ENCODE data around the gene FRMPD1. TPM values are rescaled to one million over a fixed set of nuclear protein-coding genes. Genes with fewer than 3 reads are reported as not detected.

The FRMPD1 gene
- total and polyA plus RNA-seq, 4 experiments from 2014 or later: not detected

- H3K4me1 ChIP-seq (ENCODE audit: insufficient read depth, low read length): no peaks in the 10 kb centered on the region
- no peaks in the 10 kb centered on the region for H3K36me3 Mint-ChIP-seq
- H3K9me3 ChIP-seq (ENCODE audit: control insufficient read depth in 1 of 2, low read length in 2 of 2): no peaks in the 10 kb centered on the region
- intact Hi-C loops (cut with micrococcal nuclease): no loop called here
- CTCF ChIA-PET (ENCODE audit: partially characterized antibody): no interaction called here
- H3K36me3 ChIP-seq (ENCODE audit: insufficient read depth, low read length): no peaks in the 10 kb centered on the region
- no peak for DNase-seq
- H3K4me3 Mint-ChIP-seq: no peak overlapping the region
- POLR2A ChIA-PET (ENCODE audit: partially characterized antibody): no interaction called here
- H3K4me1 Mint-ChIP-seq: no peaks in the 10 kb centered on the region
- no peaks in the 10 kb centered on the region for H3K27me3 ChIP-seq (ENCODE audit: insufficient read depth, low read length)
- peaks cover 7 to 18% of the 10 kb centered on the region in 2 donors for H3K27me3 Mint-ChIP-seq
- no peak overlapping the region for H3K27ac ChIP-seq (ENCODE audit: low read depth, low read length)
- no peaks in the 10 kb centered on the region for H3K9me3 Mint-ChIP-seq
- H3K4me3 ChIP-seq (ENCODE audit: low read length in 2 of 2): no peak overlapping the region
- no peak overlapping the region for H3K27ac Mint-ChIP-seq
These were observed 68.8 kb downstream of the FRMPD1 start for GRCh38 chr9:37719526-37719925.

- Histone ChIP-seq H3K27ac (ENCODE audit: low read depth, low read length) (no peak overlapping the region), H3K4me1 (ENCODE audit: insufficient read depth, low read length) (no peaks in the 10 kb centered on the region), H3K36me3 (ENCODE audit: insufficient read depth, low read length) (no peaks in the 10 kb centered on the region), H3K27me3 (ENCODE audit: insufficient read depth, low read length) (no peaks in the 10 kb centered on the region), H3K4me3 (ENCODE audit: low read length in 2 of 2) (no peak overlapping the region), H3K9me3 (ENCODE audit: control insufficient read depth in 1 of 2, low read length in 2 of 2) (no peaks in the 10 kb centered on the region)
- Mint-ChIP-seq H3K4me1 (no peaks in the 10 kb centered on the region), H3K36me3 (no peaks in the 10 kb centered on the region), H3K9me3 (peaks cover 0 to 2% (median 0%) of the 10 kb centered on the region in 8 donors), H3K27me3 (peaks cover 12 to 16% of the 10 kb centered on the region in 2 donors), H3K4me3 (no peak overlapping the region), H3K27ac (no peak overlapping the region)
- intact Hi-C loops (cut with micrococcal nuclease): no loop called here
- ChIA-PET CTCF (ENCODE audit: partially characterized antibody) (no interaction called here), POLR2A (ENCODE audit: partially characterized antibody) (no interaction called here)
- no peak for DNase-seq
These were observed 76.3 kb downstream of the FRMPD1 start for GRCh38 chr9:37727013-37727412.

- Histone ChIP-seq H3K36me3 (ENCODE audit: insufficient read depth, low read length) (no peaks in the 10 kb centered on the region), H3K9me3 (ENCODE audit: control insufficient read depth in 1 of 2, low read length in 2 of 2) (no peaks in the 10 kb centered on the region), H3K27me3 (ENCODE audit: insufficient read depth, low read length) (no peaks in the 10 kb centered on the region), H3K4me3 (ENCODE audit: low read length in 2 of 2) (no peak overlapping the region), H3K4me1 (ENCODE audit: insufficient read depth, low read length) (no peaks in the 10 kb centered on the region), H3K27ac (ENCODE audit: low read depth, low read length) (no peak overlapping the region)
- H3K4me1 Mint-ChIP-seq: no peaks in the 10 kb centered on the region
- CTCF ChIA-PET (ENCODE audit: partially characterized antibody): interaction anchor here (1.4 kb wide), 1 partner anchor 19 kb away, joined by 3 read pairs; no protein-coding TSS in a partner anchor
- DNase-seq: no peak
- POLR2A ChIA-PET (ENCODE audit: partially characterized antibody): no interaction called here
- H3K9me3 Mint-ChIP-seq: peaks cover 0 to 2% (median 0%) of the 10 kb centered on the region in 8 donors
- intact Hi-C loops (cut with micrococcal nuclease): no loop called here
- no peaks in the 10 kb centered on the region for H3K36me3 Mint-ChIP-seq
- H3K4me3 Mint-ChIP-seq: no peak overlapping the region
- H3K27me3 Mint-ChIP-seq: peaks cover 12 to 14% of the 10 kb centered on the region in 2 donors
- no peak overlapping the region for H3K27ac Mint-ChIP-seq
These were observed 78.7 kb downstream of the FRMPD1 start for GRCh38 chr9:37729499-37729898.

- Mint-ChIP-seq H3K27ac (no peak overlapping the region), H3K4me3 (no peak overlapping the region), H3K36me3 (no peaks in the 10 kb centered on the region), H3K9me3 (peaks cover 0 to 2% (median 0%) of the 10 kb centered on the region in 8 donors), H3K27me3 (peaks cover 10 to 14% of the 10 kb centered on the region in 2 donors), H3K4me1 (no peaks in the 10 kb centered on the region)
- H3K9me3 ChIP-seq (ENCODE audit: control insufficient read depth in 1 of 2, low read length in 2 of 2): no peaks in the 10 kb centered on the region
- no peak overlapping the region for H3K27ac ChIP-seq (ENCODE audit: low read depth, low read length)
- ChIA-PET POLR2A (ENCODE audit: partially characterized antibody) (no interaction called here), CTCF (ENCODE audit: partially characterized antibody) (interaction anchor here (1.4 kb wide), 1 partner anchor 18 kb away, joined by 3 read pairs; no protein-coding TSS in a partner anchor)
- H3K27me3 ChIP-seq (ENCODE audit: insufficient read depth, low read length): no peaks in the 10 kb centered on the region
- H3K36me3 ChIP-seq (ENCODE audit: insufficient read depth, low read length): no peaks in the 10 kb centered on the region
- DNase-seq: no peak
- H3K4me1 ChIP-seq (ENCODE audit: insufficient read depth, low read length): no peaks in the 10 kb centered on the region
- no peak overlapping the region for H3K4me3 ChIP-seq (ENCODE audit: low read length in 2 of 2)
- intact Hi-C loops (cut with micrococcal nuclease): no loop called here
These were observed 79.5 kb downstream of the FRMPD1 start for GRCh38 chr9:37730256-37730655.

GRCh38 chr9:37730839-37731238 lies 80.1 kb downstream of the FRMPD1 start:
- no peak overlapping the region for H3K27ac ChIP-seq (ENCODE audit: low read depth, low read length)
- H3K27ac Mint-ChIP-seq: no peak overlapping the region
- no peak overlapping the region for H3K4me3 ChIP-seq (ENCODE audit: low read length in 2 of 2)
- no peak for DNase-seq
- no peak overlapping the region for H3K4me3 Mint-ChIP-seq
- peaks cover 10 to 15% of the 10 kb centered on the region in 2 donors for H3K27me3 Mint-ChIP-seq
- POLR2A ChIA-PET (ENCODE audit: partially characterized antibody): no interaction called here
- peaks cover 0 to 2% (median 0%) of the 10 kb centered on the region in 8 donors for H3K9me3 Mint-ChIP-seq
- H3K36me3 Mint-ChIP-seq: no peaks in the 10 kb centered on the region
- intact Hi-C loops (cut with micrococcal nuclease): no loop called here
- H3K9me3 ChIP-seq (ENCODE audit: control insufficient read depth in 1 of 2, low read length in 2 of 2): no peaks in the 10 kb centered on the region
- no peaks in the 10 kb centered on the region for H3K4me1 Mint-ChIP-seq
- no peaks in the 10 kb centered on the region for H3K4me1 ChIP-seq (ENCODE audit: insufficient read depth, low read length)
- no peaks in the 10 kb centered on the region for H3K36me3 ChIP-seq (ENCODE audit: insufficient read depth, low read length)
- H3K27me3 ChIP-seq (ENCODE audit: insufficient read depth, low read length): no peaks in the 10 kb centered on the region
- CTCF ChIA-PET (ENCODE audit: partially characterized antibody): interaction anchor here (1.4 kb wide), 1 partner anchor 17 kb away, joined by 3 read pairs; no protein-coding TSS in a partner anchor

GRCh38 chr9:37732086-37732741 lies 81.5 kb downstream of the FRMPD1 start:
- Mint-ChIP-seq H3K27ac (no peak overlapping the region), H3K4me3 (no peak overlapping the region), H3K4me1 (no peaks in the 10 kb centered on the region), H3K27me3 (peaks cover 5 to 11% of the 10 kb centered on the region in 2 donors), H3K9me3 (peaks cover 0 to 2% (median 0%) of the 10 kb centered on the region in 8 donors), H3K36me3 (no peaks in the 10 kb centered on the region)
- H3K4me1 ChIP-seq (ENCODE audit: insufficient read depth, low read length): no peaks in the 10 kb centered on the region
- ChIA-PET POLR2A (ENCODE audit: partially characterized antibody) (no interaction called here), CTCF (ENCODE audit: partially characterized antibody) (no interaction called here)
- no peaks in the 10 kb centered on the region for H3K9me3 ChIP-seq (ENCODE audit: control insufficient read depth in 1 of 2, low read length in 2 of 2)
- intact Hi-C loops (cut with micrococcal nuclease): no loop called here
- no peaks in the 10 kb centered on the region for H3K36me3 ChIP-seq (ENCODE audit: insufficient read depth, low read length)
- H3K4me3 ChIP-seq (ENCODE audit: low read length in 2 of 2): no peak overlapping the region
- H3K27me3 ChIP-seq (ENCODE audit: insufficient read depth, low read length): no peaks in the 10 kb centered on the region
- no peak overlapping the region for H3K27ac ChIP-seq (ENCODE audit: low read depth, low read length)
- no peak for DNase-seq

GRCh38 chr9:37732952-37733351 lies 82.2 kb downstream of the FRMPD1 start:
- Mint-ChIP-seq H3K27me3 (peaks cover 4 to 11% of the 10 kb centered on the region in 2 donors), H3K4me1 (no peaks in the 10 kb centered on the region), H3K4me3 (no peak overlapping the region), H3K9me3 (no peaks in the 10 kb centered on the region), H3K27ac (no peak overlapping the region), H3K36me3 (no peaks in the 10 kb centered on the region)
- Histone ChIP-seq H3K27ac (ENCODE audit: low read depth, low read length) (no peak overlapping the region), H3K27me3 (ENCODE audit: insufficient read depth, low read length) (no peaks in the 10 kb centered on the region), H3K36me3 (ENCODE audit: insufficient read depth, low read length) (no peaks in the 10 kb centered on the region), H3K4me3 (ENCODE audit: low read length in 2 of 2) (no peak overlapping the region), H3K4me1 (ENCODE audit: insufficient read depth, low read length) (no peaks in the 10 kb centered on the region), H3K9me3 (ENCODE audit: control insufficient read depth in 1 of 2, low read length in 2 of 2) (no peaks in the 10 kb centered on the region)
- intact Hi-C loops (cut with micrococcal nuclease): no loop called here
- no peak for DNase-seq
- ChIA-PET POLR2A (ENCODE audit: partially characterized antibody) (no interaction called here), CTCF (ENCODE audit: partially characterized antibody) (no interaction called here)

All from CD4-positive, alpha-beta memory T cell (primary cell).